HS-5 (cell line): ENCODE measurements around the gene PPP1R9B.

ENCODE experiments used
- DNase-seq: peaks from one replicate; pipeline ENCODE4 v3.0.0-alpha.2; 2012; ENCODE audit warnings: low read depth

The PPP1R9B gene

GRCh38 chr17:50187751-50188530 lies 37.5 kb upstream of the PPP1R9B start:
- DNase-seq: no peak

- no peak for DNase-seq
These were observed 36.9 kb upstream of the PPP1R9B start for GRCh38 chr17:50187394-50187725.

- DNase-seq: no peak
These were observed 36.4 kb upstream of the PPP1R9B start for GRCh38 chr17:50186661-50187393.

GRCh38 chr17:50185631-50186471 lies 35.4 kb upstream of the PPP1R9B start:
- no peak for DNase-seq

DNA sequence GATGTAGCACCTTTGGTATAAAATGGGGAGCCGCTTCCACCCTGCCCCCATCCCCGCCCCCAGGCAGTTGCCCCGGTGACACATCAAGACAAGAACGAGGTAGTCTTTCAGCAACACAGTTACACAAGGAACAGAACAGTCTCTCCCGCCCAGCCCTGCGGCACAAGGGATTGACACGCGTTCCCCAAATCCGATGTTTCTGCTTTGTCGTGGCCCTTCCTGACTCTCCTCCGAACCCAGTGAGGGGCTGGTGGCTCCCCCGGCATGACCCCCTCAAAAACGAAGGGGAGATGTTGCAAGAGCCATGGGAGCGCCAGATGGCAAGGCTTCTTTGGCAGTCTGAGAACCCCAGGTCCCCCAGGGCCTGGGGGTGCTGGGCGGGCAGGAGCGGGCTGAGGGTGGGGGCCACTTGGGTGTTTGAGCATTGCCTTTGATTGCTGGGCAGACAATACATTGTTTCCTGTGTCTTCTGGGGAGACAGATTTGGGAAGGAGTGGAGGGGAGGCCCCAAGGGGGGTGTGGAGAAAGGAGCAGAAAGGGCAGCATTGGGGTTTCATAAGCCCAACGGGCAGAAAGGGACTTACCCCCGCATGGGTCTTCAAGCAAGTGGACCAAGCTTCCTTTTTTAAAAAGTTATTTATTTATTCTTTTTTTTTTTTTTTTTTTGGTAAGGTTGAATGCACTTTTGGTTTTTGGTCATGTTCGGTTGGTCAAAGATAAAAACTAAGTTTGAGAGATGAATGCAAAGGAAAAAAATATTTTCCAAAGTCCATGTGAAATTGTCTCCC lies 34.3 kb upstream of the PPP1R9B start:
- DNase-seq: no peak

DNA sequence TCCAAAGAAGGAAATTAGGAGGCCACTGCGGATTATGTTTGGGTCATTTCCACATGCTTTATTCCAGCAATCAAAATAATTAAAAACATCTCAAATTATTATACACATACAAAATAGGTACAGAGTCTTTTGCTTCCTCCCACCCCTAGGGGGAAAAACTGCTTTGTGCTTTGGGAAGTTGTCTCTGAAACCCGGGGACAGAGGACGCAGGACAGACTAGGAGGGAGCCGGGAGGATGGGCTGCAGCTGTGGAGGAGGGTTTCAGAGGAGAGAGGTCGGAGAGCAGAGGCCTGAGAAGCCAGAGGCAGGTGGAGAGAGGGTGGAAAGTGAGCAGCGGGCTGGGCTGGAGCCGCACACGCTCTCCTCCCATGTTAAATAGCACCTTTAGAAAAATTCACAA lies 33.6 kb upstream of the PPP1R9B start:
- DNase-seq: no peak

- no peak for DNase-seq
These were observed 33.0 kb upstream of the PPP1R9B start for GRCh38 chr17:50183421-50183994.

GRCh38 chr17:50182783-50183420 lies 32.4 kb upstream of the PPP1R9B start:
- DNase-seq: no peak

- no peak for DNase-seq
These were observed 31.4 kb upstream of the PPP1R9B start for GRCh38 chr17:50181591-50182560.

DNA sequence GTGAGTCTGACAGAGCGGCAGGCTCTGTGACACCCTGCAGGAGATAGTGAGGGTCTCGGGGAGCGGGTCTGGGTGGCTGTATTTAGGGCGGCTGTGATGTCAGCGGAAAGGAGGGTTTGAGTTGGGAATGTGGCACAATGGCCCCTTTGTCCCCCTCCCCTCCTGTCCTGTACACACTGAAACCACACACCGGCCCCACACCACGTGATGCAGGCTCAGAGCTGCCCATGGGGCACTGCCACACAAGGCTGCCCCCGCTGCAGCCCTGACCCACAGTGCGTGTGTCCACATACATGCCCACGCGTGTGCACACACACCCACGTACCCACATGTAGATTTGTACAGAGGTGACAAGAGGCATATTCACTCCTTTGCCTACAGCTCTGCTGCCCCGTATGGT lies 30.7 kb upstream of the PPP1R9B start:
- DNase-seq: no peak

GRCh38 chr17:50180620-50181019 lies 30.1 kb upstream of the PPP1R9B start:
- DNase-seq: no peak

DNA sequence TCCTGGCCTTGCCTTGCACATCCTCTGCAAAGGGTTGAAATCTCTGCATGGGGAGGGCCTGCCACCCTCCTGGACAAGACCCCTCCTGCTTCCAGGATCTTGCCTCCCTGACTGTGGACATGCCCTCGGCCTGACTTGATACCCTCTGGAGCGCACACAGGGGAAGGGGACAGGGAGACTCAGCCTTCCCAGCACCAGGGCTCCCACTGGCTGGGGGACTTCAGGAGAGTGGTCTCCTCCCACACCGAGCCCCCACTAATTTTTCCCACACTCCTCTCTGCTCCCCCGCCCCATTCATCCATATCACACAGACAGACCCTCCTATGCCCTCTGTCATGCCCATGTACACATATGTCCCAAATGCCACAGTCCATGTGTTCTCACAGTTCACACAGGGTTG lies 29.6 kb upstream of the PPP1R9B start:
- no peak for DNase-seq

DNA sequence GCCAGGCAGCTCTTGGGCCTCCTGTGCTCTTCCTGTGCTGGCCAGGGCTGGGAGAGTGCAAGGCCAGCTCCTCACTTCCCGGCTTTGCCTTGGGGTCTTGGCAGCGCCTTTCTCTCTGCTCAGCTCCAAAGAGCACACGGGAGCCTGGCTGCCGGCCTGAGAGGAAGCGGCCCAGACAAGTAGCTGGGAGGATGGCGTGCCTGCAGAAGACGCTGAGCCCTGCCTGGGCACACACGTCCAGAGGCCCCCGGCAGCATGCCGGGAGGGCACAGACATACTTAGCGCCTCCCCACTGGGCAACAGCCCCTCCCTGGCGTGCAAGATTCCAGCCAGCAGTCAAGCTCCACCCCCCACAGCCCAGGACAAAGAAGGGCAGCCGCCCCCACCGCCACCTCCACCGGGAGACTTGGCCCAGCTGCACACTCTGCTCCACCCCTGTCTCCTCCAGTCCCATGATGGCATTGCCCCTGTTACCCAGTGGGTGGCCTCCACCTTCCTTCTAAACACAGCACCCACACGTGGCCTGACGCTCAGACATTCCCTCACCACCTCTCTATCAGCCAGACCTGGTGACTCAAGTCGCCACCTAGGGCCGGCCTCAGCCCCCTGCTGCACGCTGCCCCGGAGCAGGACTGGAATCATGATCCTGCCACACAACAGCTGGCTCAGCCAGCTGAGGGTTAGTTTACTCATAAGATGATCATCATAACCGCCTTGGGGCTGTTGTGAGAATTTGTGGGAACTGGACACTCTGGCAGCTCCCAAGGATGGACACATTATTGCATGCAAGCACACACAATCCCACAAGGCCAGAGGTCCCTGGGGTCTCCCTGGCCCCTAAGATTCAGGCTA lies 27.7 kb upstream of the PPP1R9B start:
- no peak for DNase-seq

GRCh38 chr17:50177476-50177875 lies 27.0 kb upstream of the PPP1R9B start:
- no peak for DNase-seq

DNA sequence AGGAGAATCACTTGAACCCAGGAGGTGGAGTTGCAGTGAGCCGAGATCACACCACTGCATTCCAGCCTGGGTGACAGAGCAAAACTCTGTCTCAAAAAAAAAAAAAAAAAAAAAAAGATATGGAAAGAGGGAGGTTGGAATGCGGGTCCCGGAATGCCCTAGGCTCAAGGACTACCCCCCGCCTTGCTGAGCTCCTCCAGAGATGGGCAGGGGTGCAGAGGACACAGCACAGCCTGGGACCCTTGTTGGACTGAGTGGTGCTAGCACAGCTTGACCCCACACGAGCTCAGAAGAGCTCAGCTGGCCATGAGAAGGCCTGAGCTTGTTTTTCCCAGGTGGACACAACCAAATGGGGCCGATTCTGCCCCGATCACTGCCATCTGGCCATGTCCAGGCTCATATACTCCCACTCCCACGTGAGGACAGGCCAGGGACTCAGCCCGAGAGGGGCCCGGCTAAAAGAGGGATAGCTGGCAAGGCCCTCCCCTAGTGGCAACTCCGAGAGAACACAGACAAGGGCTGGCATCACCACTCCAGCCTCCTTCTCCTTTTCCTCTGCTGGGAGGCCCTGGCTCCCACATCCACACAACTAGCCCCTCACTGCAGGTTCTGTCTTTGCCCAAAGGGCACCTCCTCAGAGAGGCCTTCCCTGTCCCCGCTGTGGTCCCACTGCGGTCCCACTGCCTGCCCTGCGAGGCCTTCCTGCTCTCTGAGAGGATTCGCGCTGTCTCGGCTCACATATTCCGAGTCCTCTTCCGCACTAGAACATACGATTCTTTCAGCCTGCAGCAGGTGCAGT lies 26.3 kb upstream of the PPP1R9B start:
- no peak for DNase-seq

DNA sequence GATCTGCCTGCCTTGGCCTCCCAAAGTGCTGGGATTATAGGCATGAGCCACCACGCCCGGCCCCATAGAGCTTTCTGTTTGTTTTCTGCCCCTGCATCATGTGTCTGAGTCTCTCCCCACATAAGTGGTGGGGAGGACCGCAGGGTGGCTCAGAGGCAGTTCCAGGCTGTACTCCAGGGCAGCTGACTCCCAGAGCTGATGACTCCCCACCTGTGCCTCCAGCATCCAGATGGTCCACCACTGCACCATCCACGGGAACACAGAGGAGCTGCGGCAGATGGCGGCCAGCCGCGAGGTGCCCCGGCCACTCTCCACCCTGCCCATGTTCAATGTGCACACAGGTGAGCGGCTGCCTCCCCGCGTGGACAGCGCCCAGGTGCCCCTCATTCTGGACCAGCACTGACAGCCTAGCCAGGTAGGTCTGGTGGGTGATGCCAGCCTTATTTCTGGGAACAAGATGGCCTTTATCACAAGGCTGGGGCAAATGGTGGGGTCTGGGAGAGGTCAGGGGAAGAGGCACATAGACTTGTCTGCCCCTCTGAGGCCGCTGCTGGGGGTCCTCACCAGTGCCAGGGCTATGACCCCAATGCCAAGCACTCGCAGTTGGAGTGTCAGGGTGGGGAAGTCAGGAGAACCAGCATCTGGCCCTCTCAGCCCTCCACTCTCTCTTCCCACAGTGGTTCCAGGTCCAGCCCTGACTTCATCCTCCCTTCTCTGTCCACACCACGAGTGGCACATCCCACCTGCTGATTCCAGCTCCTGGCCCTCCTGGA lies 24.7 kb upstream of the PPP1R9B start:
- no peak for DNase-seq

DNA sequence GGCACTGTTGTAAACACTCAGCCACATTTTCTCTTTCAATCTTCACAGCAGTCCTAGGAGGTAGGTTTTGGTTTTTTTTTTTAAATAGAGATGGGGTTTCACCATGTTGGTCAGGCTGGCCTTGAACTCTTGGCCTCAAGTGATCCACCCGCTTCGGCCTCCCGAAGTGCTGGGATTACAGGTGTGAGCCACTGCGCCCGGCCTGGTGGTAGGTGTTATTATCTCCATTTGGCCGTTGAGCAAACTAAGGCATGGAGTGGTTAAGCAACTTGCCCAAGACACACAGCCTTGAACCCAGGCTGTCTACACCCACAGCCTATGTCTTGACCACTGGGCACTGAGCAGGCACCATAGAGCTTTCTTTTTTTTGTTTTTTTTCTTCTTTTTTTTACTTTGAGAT lies 24.0 kb upstream of the PPP1R9B start:
- no peak for DNase-seq
